Stimulated activated CD4-positive, alpha-beta T cell treated with anti-CD3 and anti-CD28 coated beads, Interleukin-1b, Interleukin-23, amount 100 ng/mL, for 24 hours (primary cell): Measurements from ENCODE around the gene PARS2.
A peak's percentile ranks its signal among the peaks of the same experiment; 100 is the strongest.

Experiments
- DNase-seq, 4 experiments: peaks; one replicate each; pipeline ENCODE4 v3.0.0-alpha.2; 2020; ENCODE audit warnings: low read depth in 4 of 4, low spot score in 1 of 4

Gene PARS2

GRCh38 chr1:54764133-54764921 lies at the start of gene PARS2:
TSS of gene PARS2 (minus strand) at chr1:54764523. CDS start at chr1:54759161, 5,362 bp downstream.
- DNase-seq, result peak; percentile 91 to 96 (median 93)

GRCh38 chr1:54814126-54814498 lies 49.8 kb upstream of the PARS2 start:
- DNase-seq, result no peak

GRCh38 chr1:54813485-54814125 lies 49.3 kb upstream of the PARS2 start:
- DNase-seq, result no peak

- no peak for DNase-seq
Observed at GRCh38 chr1:54812801-54813484, 48.6 kb upstream of the PARS2 start.

- DNase-seq, result no peak
Observed at GRCh38 chr1:54811739-54812655, 47.7 kb upstream of the PARS2 start.

- DNase-seq, result no peak
Observed at GRCh38 chr1:54811066-54811465, 46.7 kb upstream of the PARS2 start.

- peak; percentile 30 to 58 (median 53) for DNase-seq
Observed at GRCh38 chr1:54810153-54810942, 46.0 kb upstream of the PARS2 start.

GRCh38 chr1:54809496-54810074 lies 45.3 kb upstream of the PARS2 start:
- DNase-seq, result no peak

- no peak for DNase-seq
Observed at GRCh38 chr1:54808443-54809207, 44.3 kb upstream of the PARS2 start.

GRCh38 chr1:54807756-54808155 lies 43.4 kb upstream of the PARS2 start:
- no peak for DNase-seq

- no peak for DNase-seq
Observed at GRCh38 chr1:54806931-54807611, 42.7 kb upstream of the PARS2 start.

- no peak for DNase-seq
Observed at GRCh38 chr1:54805981-54806381, 41.7 kb upstream of the PARS2 start.

GRCh38 chr1:54805466-54805865 lies 41.1 kb upstream of the PARS2 start:
- no peak for DNase-seq

- DNase-seq, result peak in 1 of 4 experiments; percentile 28
Observed at GRCh38 chr1:54804471-54805132, 40.3 kb upstream of the PARS2 start.

- no peak for DNase-seq
Observed at GRCh38 chr1:54803761-54804470, 39.6 kb upstream of the PARS2 start.

- peak in 3 of 4 experiments; percentile 27 to 52 (median 49) for DNase-seq
Observed at GRCh38 chr1:54800899-54801759, 36.8 kb upstream of the PARS2 start, which contains the start of gene TTC22. TSS of gene TTC22 (minus strand) at chr1:54801323. CDS start at chr1:54801163, 160 bp downstream.
